ENCODE data around the gene TMEM220. TPM values are rescaled to one million over a fixed set of nuclear protein-coding genes. Genes with fewer than 3 reads are reported as not detected.

Gene TMEM220
- polyA plus RNA-seq, 1 of the 3 experiments (the other 2 are of a cell fraction), result 2.7 TPM

- TF ChIP-seq GABPA (IDR thresholded peaks at IDR 0.05; ENCODE audit: low read depth), result no peak
- TF ChIP-seq RAD21 (IDR thresholded peaks at IDR 0.05; ENCODE audit: low read length), result peak; percentile 28; the same call in 1 of the 2 replicates
- TF ChIP-seq SIN3A (IDR thresholded peaks at IDR 0.05; ENCODE audit: borderline replicate concordance, low read depth, low read length), result no peak
- TF ChIP-seq FOSL2 (IDR thresholded peaks at IDR 0.05; ENCODE audit: borderline replicate concordance, low read depth), result no peak
- TF ChIP-seq USF2 (IDR thresholded peaks at IDR 0.05; ENCODE audit: borderline replicate concordance, low read depth, low read length), result no peak
These were observed 46.0 kb downstream of the TMEM220 start (continued) for GRCh38 chr17:10683853-10684252.

DNA sequence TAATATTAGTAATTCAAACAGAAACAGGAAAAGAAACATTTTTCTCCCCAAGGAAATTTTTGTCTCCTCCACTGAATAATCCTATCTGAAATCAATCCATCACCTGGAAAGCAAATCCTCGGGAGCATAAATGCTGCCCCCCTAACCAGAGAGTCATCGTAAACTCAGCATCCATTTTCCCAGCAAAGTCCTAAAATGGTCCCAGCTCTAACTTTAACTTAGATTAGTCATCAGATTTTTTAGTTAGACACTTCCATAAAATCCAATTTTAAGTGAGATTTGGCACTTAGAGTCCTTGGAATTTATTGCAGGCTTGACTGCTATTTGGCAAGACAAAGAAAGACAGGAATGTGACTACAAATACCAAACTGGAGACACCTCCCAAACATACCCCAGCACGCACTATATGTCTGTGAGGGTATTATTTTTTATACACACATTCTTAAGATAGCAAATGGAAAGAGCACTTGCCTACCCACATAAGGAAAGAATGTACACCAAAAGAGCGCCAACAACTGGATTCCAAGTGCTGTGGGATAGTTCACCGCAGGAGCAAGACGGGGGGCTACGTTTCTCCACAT, 47.9 kb downstream of the TMEM220 start:
- Histone ChIP-seq H4K20me1 (ENCODE audit: insufficient read depth) (no peaks in the 10 kb centered on the region), H3K27ac (ENCODE audit: low read depth in 2 of 2, low read length in 1 of 2) (peak overlapping the region; percentile 23 to 58; a peak in 1 of 4 replicates), H3K9ac (no peak overlapping the region), H3F3A (replicated peaks; ENCODE audit: insufficient read depth) (peaks cover 7% of the 10 kb centered on the region), H3K27me3 (ENCODE audit: insufficient read depth) (no peaks in the 10 kb centered on the region), H3K4me3 (ENCODE audit: low read depth in 2 of 2, low read length in 1 of 2) (no peak overlapping the region), H3K9me2 (no peaks in the 10 kb centered on the region), H3K4me2 (no peak overlapping the region), H3K4me1 (ENCODE audit: control insufficient read depth in 1 of 2, insufficient read depth in 2 of 2, low read depth in 1 of 2, low read length in 1 of 2) (no peaks in the 10 kb centered on the region; a peak in 1 of 4 replicates), H3K9me3 (no peaks in the 10 kb centered on the region), H2AFZ (ENCODE audit: low read depth) (no peak overlapping the region), H3K79me2 (ENCODE audit: insufficient read depth) (peaks cover 12% of the 10 kb centered on the region; the same call in 1 of the 2 replicates), H3K36me3 (replicated peaks in 1 of 2; ENCODE audit: control insufficient read depth in 1 of 2, insufficient read depth in 2 of 2, low read length in 1 of 2) (peaks cover 71 to 92% of the 10 kb centered on the region in 2 experiments)
- CTCF ChIA-PET, result interaction anchor here (1.7 to 3.5 kb wide), 2 partner anchors 24 to 35 kb away, joined by 3 to 18 read pairs; no protein-coding TSS in a partner anchor
- 78% methylated on average over 7 of the region's 7 CpGs for WGBS (ENCODE audit: low lambda C conversion rate)
- POLR2A ChIA-PET, result no interaction called here
- TF ChIP-seq, protein P1, sequence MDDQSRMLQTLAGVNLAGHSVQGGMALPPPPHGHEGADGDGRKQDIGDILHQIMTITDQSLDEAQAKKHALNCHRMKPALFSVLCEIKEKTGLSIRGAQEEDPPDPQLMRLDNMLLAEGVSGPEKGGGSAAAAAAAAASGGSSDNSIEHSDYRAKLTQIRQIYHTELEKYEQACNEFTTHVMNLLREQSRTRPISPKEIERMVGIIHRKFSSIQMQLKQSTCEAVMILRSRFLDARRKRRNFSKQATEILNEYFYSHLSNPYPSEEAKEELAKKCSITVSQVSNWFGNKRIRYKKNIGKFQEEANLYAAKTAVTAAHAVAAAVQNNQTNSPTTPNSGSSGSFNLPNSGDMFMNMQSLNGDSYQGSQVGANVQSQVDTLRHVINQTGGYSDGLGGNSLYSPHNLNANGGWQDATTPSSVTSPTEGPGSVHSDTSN (IDR thresholded peaks at IDR 0.05), result peak; percentile 23; the same call in 1 of the 2 replicates
- TF ChIP-seq, protein P2, sequence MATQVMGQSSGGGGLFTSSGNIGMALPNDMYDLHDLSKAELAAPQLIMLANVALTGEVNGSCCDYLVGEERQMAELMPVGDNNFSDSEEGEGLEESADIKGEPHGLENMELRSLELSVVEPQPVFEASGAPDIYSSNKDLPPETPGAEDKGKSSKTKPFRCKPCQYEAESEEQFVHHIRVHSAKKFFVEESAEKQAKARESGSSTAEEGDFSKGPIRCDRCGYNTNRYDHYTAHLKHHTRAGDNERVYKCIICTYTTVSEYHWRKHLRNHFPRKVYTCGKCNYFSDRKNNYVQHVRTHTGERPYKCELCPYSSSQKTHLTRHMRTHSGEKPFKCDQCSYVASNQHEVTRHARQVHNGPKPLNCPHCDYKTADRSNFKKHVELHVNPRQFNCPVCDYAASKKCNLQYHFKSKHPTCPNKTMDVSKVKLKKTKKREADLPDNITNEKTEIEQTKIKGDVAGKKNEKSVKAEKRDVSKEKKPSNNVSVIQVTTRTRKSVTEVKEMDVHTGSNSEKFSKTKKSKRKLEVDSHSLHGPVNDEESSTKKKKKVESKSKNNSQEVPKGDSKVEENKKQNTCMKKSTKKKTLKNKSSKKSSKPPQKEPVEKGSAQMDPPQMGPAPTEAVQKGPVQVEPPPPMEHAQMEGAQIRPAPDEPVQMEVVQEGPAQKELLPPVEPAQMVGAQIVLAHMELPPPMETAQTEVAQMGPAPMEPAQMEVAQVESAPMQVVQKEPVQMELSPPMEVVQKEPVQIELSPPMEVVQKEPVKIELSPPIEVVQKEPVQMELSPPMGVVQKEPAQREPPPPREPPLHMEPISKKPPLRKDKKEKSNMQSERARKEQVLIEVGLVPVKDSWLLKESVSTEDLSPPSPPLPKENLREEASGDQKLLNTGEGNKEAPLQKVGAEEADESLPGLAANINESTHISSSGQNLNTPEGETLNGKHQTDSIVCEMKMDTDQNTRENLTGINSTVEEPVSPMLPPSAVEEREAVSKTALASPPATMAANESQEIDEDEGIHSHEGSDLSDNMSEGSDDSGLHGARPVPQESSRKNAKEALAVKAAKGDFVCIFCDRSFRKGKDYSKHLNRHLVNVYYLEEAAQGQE (IDR thresholded peaks at IDR 0.05; ENCODE audit: low read depth, low read length), result no peak
- no peak for TF ChIP-seq MEF2A (IDR thresholded peaks at IDR 0.05; ENCODE audit: borderline replicate concordance, low read depth)
- no peak for DNase-seq

Measured in SK-N-SH (cell line).